ENCODE data around the gene PPP3CA. TPM values are rescaled to one million over a fixed set of nuclear protein-coding genes. Genes with fewer than 3 reads are reported as not detected.

PPP3CA gene
- total RNA-seq, 1 experiment from 2014 or later: 31.0 TPM

GRCh38 chr4:101299899-101300540 lies 47.3 kb downstream of the PPP3CA start:
- no TSS peak for BruUV-seq (replicated peaks)
- no peaks in the 10 kb centered on the region for H3K27me3 ChIP-seq (ENCODE audit: control insufficient read depth, insufficient read depth, low read length)
- H3K9me3 ChIP-seq (ENCODE audit: control insufficient read depth, insufficient read depth, low read depth, low read length): no peaks in the 10 kb centered on the region
- H3K27ac ChIP-seq (ENCODE audit: low read length): no peak overlapping the region
- ATAC-seq (no peak), DNase-seq (ENCODE audit: low read depth, low spot score) (no peak)
- no peaks in the 10 kb centered on the region for H3K4me1 ChIP-seq (ENCODE audit: control insufficient read depth, insufficient read depth, low read length)
- ChIA-PET POLR2A (no interaction called here), CTCF (no interaction called here)
- intact Hi-C loops (cut with micrococcal nuclease; ENCODE audit: unreplicated experiment): no loop called here
- in situ Hi-C loops (cut with HindIII; ENCODE audit: low pct_unique_long_range_greater_than_20kb, low sequenced_read_pairs): no loop called here
- TF ChIP-seq POLR2AphosphoS5 (IDR thresholded peaks at IDR 0.05; ENCODE audit: low read depth, low read length) (no peak), REST (IDR thresholded peaks at IDR 0.05; ENCODE audit: insufficient read depth in 1 of 2, low read depth in 2 of 2, low read length in 1 of 2) (no peak), TCF7L2 (IDR thresholded peaks at IDR 0.05; ENCODE audit: low read depth, low read length) (no peak), SIN3A (IDR thresholded peaks at IDR 0.05; ENCODE audit: borderline replicate concordance, insufficient read depth, low read depth, low read length) (no peak), CTCF (IDR thresholded peaks at IDR 0.05) (no peak)
- no peaks in the 10 kb centered on the region for H3K36me3 ChIP-seq (ENCODE audit: control insufficient read depth, insufficient read depth, low read length)
- no peak overlapping the region for H3K4me3 ChIP-seq (ENCODE audit: low read depth in 2 of 2, low read length in 2 of 2)

GRCh38 chr4:101299021-101299420 lies 48.3 kb downstream of the PPP3CA start:
- POLR2A ChIA-PET: no interaction called here

More at GRCh38 chr4:101299021-101299420, 48.3 kb downstream of the PPP3CA start:
- Histone ChIP-seq H3K4me1 (ENCODE audit: control insufficient read depth, insufficient read depth, low read length) (no peaks in the 10 kb centered on the region), H3K27me3 (ENCODE audit: control insufficient read depth, insufficient read depth, low read length) (no peaks in the 10 kb centered on the region), H3K27ac (ENCODE audit: low read length) (no peak overlapping the region), H3K4me3 (ENCODE audit: low read depth in 2 of 2, low read length in 2 of 2) (no peak overlapping the region), H3K36me3 (ENCODE audit: control insufficient read depth, insufficient read depth, low read length) (no peaks in the 10 kb centered on the region), H3K9me3 (ENCODE audit: control insufficient read depth, insufficient read depth, low read depth, low read length) (no peaks in the 10 kb centered on the region)
- TF ChIP-seq POLR2AphosphoS5 (IDR thresholded peaks at IDR 0.05; ENCODE audit: low read depth, low read length) (no peak), REST (IDR thresholded peaks at IDR 0.05; ENCODE audit: insufficient read depth in 1 of 2, low read depth in 2 of 2, low read length in 1 of 2) (no peak), SIN3A (IDR thresholded peaks at IDR 0.05; ENCODE audit: borderline replicate concordance, insufficient read depth, low read depth, low read length) (no peak), TCF7L2 (IDR thresholded peaks at IDR 0.05; ENCODE audit: low read depth, low read length) (no peak), CTCF (IDR thresholded peaks at IDR 0.05) (no peak)
- BruUV-seq (replicated peaks): no TSS peak
- in situ Hi-C loops (cut with HindIII; ENCODE audit: low pct_unique_long_range_greater_than_20kb, low sequenced_read_pairs): no loop called here
- CTCF ChIA-PET: no interaction called here
- intact Hi-C loops (cut with micrococcal nuclease; ENCODE audit: unreplicated experiment): no loop called here
- ATAC-seq (no peak), DNase-seq (ENCODE audit: low read depth, low spot score) (no peak)
